OCI-LY7 (cell line): ENCODE measurements around the gene FTO. TPM values are rescaled to one million over a fixed set of nuclear protein-coding genes. Genes with fewer than 3 reads are reported as not detected.

Experiments used
- BruUV-seq: library from RNA; stranded (reverse); fragments of 400-500 nt; replicated peaks from 2 replicates; lab custom pipeline; 2021; lab: Mats Ljungman, UMichigan
- CTCF ChIA-PET: fragments of 300-600 bp; sonication (Branson Sonifier 250); formaldehyde crosslinking; loops from one replicate; lab custom pipeline; 2022; ENCODE audit warnings: antibody characterized with exemption; ENCODE audit not compliant: unreplicated experiment; lab: Charles Lee
- POLR2A ChIA-PET: fragments of 300-600 bp; sonication (Branson Sonifier 250); formaldehyde crosslinking; loops from one replicate; lab custom pipeline; 2022; ENCODE audit warnings: antibody characterized with exemption; lab: Charles Lee
- DNase-seq: peaks from one replicate; pipeline ENCODE4 v3.0.0-alpha.2; 2015; ENCODE audit warnings: low spot score
- H2AFZ ChIP-seq: fragments of 200-600 bp; sonication (generic), shearing (Covaris generic); 2 replicates; pipeline ENCODE4 v1.6.1; 2014; ENCODE audit warnings: mild to moderate bottlenecking, antibody characterized with exemption, low read length, moderate library complexity
- H3K27ac ChIP-seq: fragments of 200-600 bp; sonication (generic); 2 replicates; pipeline ENCODE4 v1.5.1; 2014; ENCODE audit warnings: mixed run types, low read depth, mild to moderate bottlenecking, moderate library complexity, low read length, inconsistent platforms; ENCODE audit not compliant: poor library complexity, severe bottlenecking
- H3K36me3 ChIP-seq: fragments of 200-600 bp; sonication (generic); 2 replicates; pipeline ENCODE4 v1.6.1; 2014; ENCODE audit warnings: mild to moderate bottlenecking, antibody characterized with exemption, low read length, moderate library complexity, mixed read lengths; ENCODE audit not compliant: insufficient read depth
- H3K4me1 ChIP-seq: fragments of 200-600 bp; sonication (generic); 2 replicates; pipeline ENCODE4 v1.5.1; 2014; ENCODE audit warnings: mild to moderate bottlenecking, low read length; ENCODE audit not compliant: insufficient read depth, poor library complexity, severe bottlenecking
- H3K4me2 ChIP-seq: fragments of 200-600 bp; sonication (generic); 2 replicates; pipeline ENCODE4 v1.6.1; 2014; ENCODE audit warnings: mild to moderate bottlenecking, low read length
- H3K4me3 ChIP-seq: fragments of 200-600 bp; sonication (generic); 2 replicates; pipeline ENCODE4 v1.5.1; 2014; ENCODE audit warnings: mild to moderate bottlenecking, low read depth, low read length; ENCODE audit not compliant: poor library complexity, severe bottlenecking
- H3K79me2 ChIP-seq: fragments of 200-600 bp; sonication (generic); 2 replicates; pipeline ENCODE4 v1.6.1; 2016; ENCODE audit warnings: low read depth, mild to moderate bottlenecking, low read length, moderate library complexity, mixed read lengths; ENCODE audit not compliant: insufficient read depth
- H3K9me2 ChIP-seq: fragments of 200-600 bp; sonication (generic); 2 replicates; pipeline ENCODE4 v1.6.1; 2016; ENCODE audit warnings: mild to moderate bottlenecking, low read length, mixed read lengths; ENCODE audit not compliant: insufficient read depth
- H3K9me3 ChIP-seq: fragments of 200-600 bp; sonication (generic); 2 replicates; pipeline ENCODE4 v1.6.1; 2014; ENCODE audit warnings: mild to moderate bottlenecking, mixed run types, low read length, mixed read lengths
- H4K20me1 ChIP-seq: fragments of 200-600 bp; sonication (generic); 2 replicates; pipeline ENCODE4 v1.6.1; 2014; ENCODE audit warnings: mild to moderate bottlenecking, antibody characterized with exemption, low read length, moderate library complexity, mixed read lengths; ENCODE audit not compliant: insufficient read depth
- EZH2phosphoT487 ChIP-seq: fragments of 200-600 bp; sonication (generic); IDR thresholded peaks from 2 replicates; pipeline ENCODE4 v1.6.1; 2018; ENCODE audit warnings: low read depth, borderline replicate concordance, mild to moderate bottlenecking, mixed run types, antibody characterized with exemption, low read length, moderate library complexity, mixed read lengths
- intact Hi-C: fragments of 100-400 bp; cut with micrococcal nuclease; formaldehyde crosslinking; loops from one replicate; pipeline ENCODE4 v1.10.0; 2022; ENCODE audit not compliant: unreplicated experiment
- total RNA-seq, 2 experiments: library from RNA; depleted of rRNA in 1 of 2; stranded (reverse); fragments of >200 nt in 1 of 2; shearing (Covaris generic) in 1 of 2; gene quantifications; 2 replicates each; pipeline ENCODE4 v1.2.3, GENCODE V29; 2014 to 2022
- TF ChIP-seq, protein P1 (sequence below): fragments of 200-600 bp; sonication (generic); conservative IDR thresholded peaks from 2 replicates; pipeline ENCODE4 v1.5.1; 2014; ENCODE audit warnings: mild to moderate bottlenecking, antibody characterized with exemption, low read length, moderate library complexity, mixed read lengths

The FTO gene
- total RNA-seq, 2 experiments from 2014 or later = 57.1 to 68.0 TPM

DNA sequence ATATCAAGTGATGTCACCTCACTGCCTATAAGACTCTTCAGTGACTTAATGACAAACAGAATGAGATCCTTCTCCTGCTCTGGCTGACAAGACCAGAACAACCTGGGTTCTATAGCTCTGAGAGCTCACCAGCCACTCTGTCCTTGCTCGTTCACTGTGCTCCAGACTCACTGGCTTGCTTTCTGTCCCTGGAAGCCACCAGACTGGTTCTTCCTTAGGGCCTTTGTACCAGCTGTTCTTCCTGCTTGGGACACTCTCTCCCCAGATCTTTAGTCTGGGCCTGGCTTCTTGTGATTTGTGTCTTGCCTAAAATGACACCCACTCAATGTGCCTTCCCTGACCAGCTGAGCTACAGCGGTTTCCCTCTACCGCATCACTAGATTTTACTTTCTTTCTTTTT, 76.1 kb downstream of the FTO start:
- no TSS peak for BruUV-seq
- no peaks in the 10 kb centered on the region for H3K36me3 ChIP-seq
- H4K20me1 ChIP-seq = peaks cover 4% of the 10 kb centered on the region
- H3K4me3 ChIP-seq = no peak overlapping the region
- no peaks in the 10 kb centered on the region for H3K9me3 ChIP-seq
- no peak overlapping the region for H2AFZ ChIP-seq
- ChIA-PET POLR2A (no interaction called here), CTCF (no interaction called here)
- DNase-seq = no peak
- H3K9me2 ChIP-seq = no peaks in the 10 kb centered on the region
- H3K4me2 ChIP-seq = no peak overlapping the region
- no peak overlapping the region for H3K27ac ChIP-seq
- H3K79me2 ChIP-seq = no peaks in the 10 kb centered on the region
- TF ChIP-seq EZH2phosphoT487 = no peak
- TF ChIP-seq, protein P1, sequence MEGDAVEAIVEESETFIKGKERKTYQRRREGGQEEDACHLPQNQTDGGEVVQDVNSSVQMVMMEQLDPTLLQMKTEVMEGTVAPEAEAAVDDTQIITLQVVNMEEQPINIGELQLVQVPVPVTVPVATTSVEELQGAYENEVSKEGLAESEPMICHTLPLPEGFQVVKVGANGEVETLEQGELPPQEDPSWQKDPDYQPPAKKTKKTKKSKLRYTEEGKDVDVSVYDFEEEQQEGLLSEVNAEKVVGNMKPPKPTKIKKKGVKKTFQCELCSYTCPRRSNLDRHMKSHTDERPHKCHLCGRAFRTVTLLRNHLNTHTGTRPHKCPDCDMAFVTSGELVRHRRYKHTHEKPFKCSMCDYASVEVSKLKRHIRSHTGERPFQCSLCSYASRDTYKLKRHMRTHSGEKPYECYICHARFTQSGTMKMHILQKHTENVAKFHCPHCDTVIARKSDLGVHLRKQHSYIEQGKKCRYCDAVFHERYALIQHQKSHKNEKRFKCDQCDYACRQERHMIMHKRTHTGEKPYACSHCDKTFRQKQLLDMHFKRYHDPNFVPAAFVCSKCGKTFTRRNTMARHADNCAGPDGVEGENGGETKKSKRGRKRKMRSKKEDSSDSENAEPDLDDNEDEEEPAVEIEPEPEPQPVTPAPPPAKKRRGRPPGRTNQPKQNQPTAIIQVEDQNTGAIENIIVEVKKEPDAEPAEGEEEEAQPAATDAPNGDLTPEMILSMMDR = no peak
- intact Hi-C loops = no loop called here
- H3K4me1 ChIP-seq = no peaks in the 10 kb centered on the region

DNA sequence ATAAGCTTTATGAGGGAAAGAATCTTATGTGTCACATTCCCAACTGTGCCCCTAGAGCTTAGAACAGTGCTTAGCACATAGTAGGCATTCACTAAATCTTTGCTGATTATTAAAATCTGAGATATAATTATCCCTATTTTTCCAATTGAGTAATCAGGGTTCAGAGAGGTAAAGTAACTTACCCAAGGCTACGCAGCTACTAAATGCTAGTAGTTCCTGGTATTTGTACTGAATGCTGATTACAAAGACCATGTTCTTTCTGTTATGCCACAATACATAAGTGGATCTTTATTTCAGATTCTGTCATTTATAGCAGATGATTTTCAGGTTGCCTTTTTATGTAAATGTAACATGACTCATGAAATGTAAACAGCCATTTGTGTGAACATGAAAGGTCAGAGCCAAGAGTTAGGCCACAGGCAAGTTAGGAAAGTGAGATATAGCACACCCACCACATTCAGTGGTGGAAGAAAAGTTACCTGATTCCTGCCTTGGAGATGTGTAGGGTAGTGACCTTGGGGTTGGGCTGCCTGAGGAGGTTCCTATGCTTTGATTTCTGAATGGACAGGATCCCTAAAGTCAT, 77.2 kb downstream of the FTO start:
- no peak overlapping the region for H3K4me2 ChIP-seq
- intact Hi-C loops = no loop called here
- no peak overlapping the region for H2AFZ ChIP-seq
- no peak overlapping the region for H3K4me3 ChIP-seq
- H3K79me2 ChIP-seq = no peaks in the 10 kb centered on the region
- no peak for TF ChIP-seq EZH2phosphoT487
- TF ChIP-seq, protein P1 = no peak
- no TSS peak for BruUV-seq
- H4K20me1 ChIP-seq = peaks cover 4% of the 10 kb centered on the region
- H3K4me1 ChIP-seq = no peaks in the 10 kb centered on the region
- H3K36me3 ChIP-seq = no peaks in the 10 kb centered on the region
- DNase-seq = no peak
- H3K27ac ChIP-seq = no peak overlapping the region
- no peaks in the 10 kb centered on the region for H3K9me3 ChIP-seq
- POLR2A ChIA-PET = no interaction called here
- H3K9me2 ChIP-seq = no peaks in the 10 kb centered on the region
- CTCF ChIA-PET = no interaction called here

DNA sequence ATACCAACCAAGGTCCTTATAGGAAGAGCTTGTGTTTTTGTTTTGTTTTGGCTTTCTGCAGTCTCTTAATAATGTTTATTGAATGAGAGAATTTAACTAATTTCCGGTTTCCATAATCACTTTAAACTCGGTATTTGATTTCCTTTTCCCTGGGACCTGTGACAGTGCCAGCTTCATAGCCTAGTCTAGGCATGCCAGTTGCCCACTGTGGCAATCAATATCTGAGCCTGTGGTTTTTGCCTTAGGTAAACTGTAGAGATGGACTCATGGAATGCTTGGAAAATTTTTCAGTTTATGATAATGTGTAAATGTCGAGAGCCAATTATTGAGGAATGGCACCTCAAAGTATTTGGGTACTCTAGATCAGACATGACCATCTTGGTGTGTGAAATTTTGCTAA, 78.2 kb downstream of the FTO start:
- intact Hi-C loops = no loop called here
- Histone ChIP-seq H3K36me3 (no peaks in the 10 kb centered on the region), H3K4me2 (no peak overlapping the region), H3K9me2 (no peaks in the 10 kb centered on the region), H3K27ac (no peak overlapping the region), H2AFZ (no peak overlapping the region), H3K79me2 (no peaks in the 10 kb centered on the region), H3K9me3 (no peaks in the 10 kb centered on the region), H3K4me1 (no peaks in the 10 kb centered on the region), H3K4me3 (no peak overlapping the region), H4K20me1 (peaks cover 4% of the 10 kb centered on the region)
- no TSS peak for BruUV-seq
- TF ChIP-seq EZH2phosphoT487 = no peak
- TF ChIP-seq, protein P1 = no peak
- ChIA-PET CTCF (no interaction called here), POLR2A (no interaction called here)
- DNase-seq = no peak
